HEK293 (cell line): ENCODE measurements around the gene ZFC3H1.

Experiments
- HOXA7 ChIP-seq: sonication (generic); formaldehyde crosslinking; IDR thresholded peaks from 2 replicates; pipeline ENCODE4 v1.8.1; 2022; ENCODE audit warnings: missing genetic modification reagents, borderline replicate concordance
- IKZF3 ChIP-seq: fragments of 450-650 bp; IDR thresholded peaks from 2 replicates; pipeline ENCODE4 v1.5.0; 2018; ENCODE audit warnings: missing biosample characterization, mild to moderate bottlenecking, missing genetic modification characterization, moderate library complexity
- KLF7 ChIP-seq: fragments of 450-650 bp; formaldehyde crosslinking; IDR thresholded peaks from 2 replicates; pipeline ENCODE4 v1.5.1; 2016; ENCODE audit warnings: missing biosample characterization, missing genetic modification characterization, borderline replicate concordance
- REPIN1 ChIP-seq: fragments of 450-650 bp; formaldehyde crosslinking; IDR thresholded peaks from 2 replicates; pipeline ENCODE4 v1.5.1; 2017; ENCODE audit warnings: missing biosample characterization, missing genetic modification characterization, low read depth
- SCRT1 ChIP-seq: fragments of 450-650 bp; formaldehyde crosslinking; IDR thresholded peaks from 2 replicates; pipeline ENCODE4 v1.5.1; 2016; ENCODE audit warnings: missing biosample characterization, missing genetic modification characterization, borderline replicate concordance
- SETDB1 ChIP-seq: IDR thresholded peaks from one replicate; pipeline ENCODE4 v1.6.1; 2017; ENCODE audit warnings: mild to moderate bottlenecking, low read length, moderate library complexity, mixed read lengths; ENCODE audit not compliant: insufficient read length
- ZIC2 ChIP-seq: fragments of 450-650 bp; formaldehyde crosslinking; IDR thresholded peaks from 2 replicates; pipeline ENCODE4 v1.5.1; 2016; ENCODE audit warnings: missing biosample characterization, missing genetic modification characterization
- ZNF133 ChIP-seq: fragments of 450-650 bp; formaldehyde crosslinking; IDR thresholded peaks from 2 replicates; pipeline ENCODE4 v1.5.1; 2016; ENCODE audit warnings: missing biosample characterization, missing genetic modification characterization
- ZNF138 ChIP-seq: fragments of 450-650 bp; formaldehyde crosslinking; IDR thresholded peaks from 2 replicates; pipeline ENCODE4 v1.5.1; 2016; ENCODE audit warnings: missing biosample characterization, missing genetic modification characterization, borderline replicate concordance
- ZNF140 ChIP-seq: fragments of 450-650 bp; formaldehyde crosslinking; IDR thresholded peaks from 2 replicates; pipeline ENCODE4 v1.5.1; 2016; ENCODE audit warnings: missing biosample characterization, missing genetic modification characterization
- ZNF211 ChIP-seq: fragments of 450-650 bp; formaldehyde crosslinking; IDR thresholded peaks from 2 replicates; pipeline ENCODE4 v1.5.1; 2016; ENCODE audit warnings: low read depth, missing biosample characterization, missing genetic modification characterization
- ZNF239 ChIP-seq: fragments of 450-650 bp; formaldehyde crosslinking; IDR thresholded peaks from 2 replicates; pipeline ENCODE4 v1.5.1; 2016; ENCODE audit warnings: missing biosample characterization, missing genetic modification characterization
- ZNF266 ChIP-seq: fragments of 450-650 bp; formaldehyde crosslinking; IDR thresholded peaks from 2 replicates; pipeline ENCODE4 v1.5.1; 2016; ENCODE audit warnings: missing biosample characterization, missing genetic modification characterization, low read depth
- ZNF311 ChIP-seq: fragments of 450-650 bp; formaldehyde crosslinking; IDR thresholded peaks from 2 replicates; pipeline ENCODE4 v1.5.1; 2017; ENCODE audit warnings: missing biosample characterization, missing genetic modification characterization, borderline replicate concordance
- ZNF707 ChIP-seq: fragments of 450-650 bp; formaldehyde crosslinking; IDR thresholded peaks from 2 replicates; pipeline ENCODE4 v1.5.1; 2016; ENCODE audit warnings: missing biosample characterization, missing genetic modification characterization
- ZNF843 ChIP-seq: fragments of 450-650 bp; formaldehyde crosslinking; IDR thresholded peaks from 2 replicates; pipeline ENCODE4 v1.5.1; 2016; ENCODE audit warnings: missing biosample characterization, missing genetic modification characterization
- ZSCAN30 ChIP-seq: fragments of 450-650 bp; IDR thresholded peaks from 2 replicates; pipeline ENCODE4 v1.5.1; 2018; ENCODE audit warnings: missing biosample characterization, mild to moderate bottlenecking, missing genetic modification characterization, moderate library complexity
- ZXDB ChIP-seq: fragments of 450-650 bp; formaldehyde crosslinking; IDR thresholded peaks from 2 replicates; pipeline ENCODE4 v1.5.1; 2016; ENCODE audit warnings: missing biosample characterization, missing genetic modification characterization
- TF ChIP-seq, protein P1 (sequence below): fragments of 450-650 bp; formaldehyde crosslinking; conservative IDR thresholded peaks from 2 replicates; pipeline ENCODE4 v1.5.1; 2016; ENCODE audit warnings: low read depth, missing biosample characterization, missing genetic modification characterization
- TF ChIP-seq, protein P2 (sequence below): fragments of 450-650 bp; formaldehyde crosslinking; IDR thresholded peaks from 2 replicates; pipeline ENCODE4 v1.5.1; 2017; ENCODE audit warnings: missing biosample characterization, missing genetic modification characterization
- TF ChIP-seq, protein P3 (sequence below): fragments of 450-650 bp; formaldehyde crosslinking; IDR thresholded peaks from 2 replicates; pipeline ENCODE4; 2016; ENCODE audit warnings: missing biosample characterization, missing genetic modification characterization
- TF ChIP-seq, protein P4 (sequence below): fragments of 450-650 bp; formaldehyde crosslinking; IDR thresholded peaks from 2 replicates; pipeline ENCODE4 v1.5.1; 2016; ENCODE audit warnings: missing biosample characterization, missing genetic modification characterization
- TF ChIP-seq, protein P5 (sequence below): fragments of 450-650 bp; IDR thresholded peaks from 2 replicates; pipeline ENCODE4 v1.5.1; 2018; ENCODE audit warnings: missing biosample characterization, missing genetic modification characterization
- TF ChIP-seq, protein P6 (sequence below): fragments of 450-650 bp; formaldehyde crosslinking; IDR thresholded peaks from 2 replicates; pipeline ENCODE4 v1.5.1; 2016; ENCODE audit warnings: missing biosample characterization, missing genetic modification characterization

Gene ZFC3H1

DNA sequence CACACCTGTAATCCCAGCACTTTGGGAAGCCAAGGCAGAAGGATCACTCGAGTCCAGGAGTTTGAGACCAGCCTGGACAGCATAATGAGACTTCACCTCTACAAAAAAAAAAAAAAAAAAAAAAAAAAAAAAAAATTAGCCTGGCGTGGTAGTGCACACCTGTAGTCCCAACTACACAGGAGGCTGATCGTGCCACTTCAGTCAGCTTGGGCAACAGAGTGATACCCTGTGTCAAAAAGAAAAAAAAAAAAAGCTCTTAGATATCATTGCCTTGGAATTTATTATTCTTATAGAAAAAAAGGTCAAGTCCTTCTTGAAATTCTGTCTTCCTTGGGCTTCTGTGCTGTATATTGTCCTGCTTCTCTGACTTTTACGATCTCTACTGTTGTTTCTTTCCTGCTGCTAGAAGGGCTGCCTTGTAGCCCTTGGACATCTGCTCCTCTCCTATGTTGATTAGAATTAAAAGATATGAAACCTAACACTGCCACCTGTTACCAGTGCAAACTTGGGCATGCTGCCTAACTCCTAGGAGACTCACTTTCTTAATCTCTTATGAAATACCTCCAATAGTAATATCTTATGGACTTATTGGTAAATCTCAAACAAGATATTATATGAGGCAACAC is 28.0 kb upstream of the ZFC3H1 start (continued):
- TF ChIP-seq, protein P1, sequence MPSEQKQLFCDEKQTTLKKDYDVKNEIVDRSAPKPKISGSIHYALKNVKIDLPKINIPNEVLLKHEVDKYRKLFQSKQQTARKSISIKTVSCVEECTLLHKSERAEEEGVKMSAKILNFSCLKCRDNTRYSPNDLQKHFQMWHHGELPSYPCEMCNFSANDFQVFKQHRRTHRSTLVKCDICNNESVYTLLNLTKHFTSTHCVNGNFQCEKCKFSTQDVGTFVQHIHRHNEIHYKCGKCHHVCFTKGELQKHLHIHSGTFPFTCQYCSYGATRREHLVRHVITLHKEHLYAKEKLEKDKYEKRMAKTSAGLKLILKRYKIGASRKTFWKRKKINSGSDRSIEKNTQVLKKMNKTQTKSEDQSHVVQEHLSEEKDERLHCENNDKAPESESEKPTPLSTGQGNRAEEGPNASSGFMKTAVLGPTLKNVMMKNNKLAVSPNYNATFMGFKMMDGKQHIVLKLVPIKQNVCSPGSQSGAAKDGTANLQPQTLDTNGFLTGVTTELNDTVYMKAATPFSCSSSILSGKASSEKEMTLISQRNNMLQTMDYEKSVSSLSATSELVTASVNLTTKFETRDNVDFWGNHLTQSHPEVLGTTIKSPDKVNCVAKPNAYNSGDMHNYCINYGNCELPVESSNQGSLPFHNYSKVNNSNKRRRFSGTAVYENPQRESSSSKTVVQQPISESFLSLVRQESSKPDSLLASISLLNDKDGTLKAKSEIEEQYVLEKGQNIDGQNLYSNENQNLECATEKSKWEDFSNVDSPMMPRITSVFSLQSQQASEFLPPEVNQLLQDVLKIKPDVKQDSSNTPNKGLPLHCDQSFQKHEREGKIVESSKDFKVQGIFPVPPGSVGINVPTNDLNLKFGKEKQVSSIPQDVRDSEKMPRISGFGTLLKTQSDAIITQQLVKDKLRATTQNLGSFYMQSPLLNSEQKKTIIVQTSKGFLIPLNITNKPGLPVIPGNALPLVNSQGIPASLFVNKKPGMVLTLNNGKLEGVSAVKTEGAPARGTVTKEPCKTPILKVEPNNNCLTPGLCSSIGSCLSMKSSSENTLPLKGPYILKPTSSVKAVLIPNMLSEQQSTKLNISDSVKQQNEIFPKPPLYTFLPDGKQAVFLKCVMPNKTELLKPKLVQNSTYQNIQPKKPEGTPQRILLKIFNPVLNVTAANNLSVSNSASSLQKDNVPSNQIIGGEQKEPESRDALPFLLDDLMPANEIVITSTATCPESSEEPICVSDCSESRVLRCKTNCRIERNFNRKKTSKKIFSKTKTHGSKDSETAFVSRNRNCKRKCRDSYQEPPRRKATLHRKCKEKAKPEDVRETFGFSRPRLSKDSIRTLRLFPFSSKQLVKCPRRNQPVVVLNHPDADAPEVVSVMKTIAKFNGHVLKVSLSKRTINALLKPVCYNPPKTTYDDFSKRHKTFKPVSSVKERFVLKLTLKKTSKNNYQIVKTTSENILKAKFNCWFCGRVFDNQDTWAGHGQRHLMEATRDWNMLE (tag by site-specific recombination) = no peak
- TF ChIP-seq KLF7 = no peak
- no peak for TF ChIP-seq ZNF140
- TF ChIP-seq ZXDB = peak; percentile 37; the same call in 1 of the 2 replicates
- TF ChIP-seq IKZF3 (tag by site-specific recombination) = 0 out of 2 replicates have a peak, but pooled peaks have one; percentile 9
- no peak for TF ChIP-seq ZNF266 (tag by site-specific recombination)
- TF ChIP-seq, protein P2, sequence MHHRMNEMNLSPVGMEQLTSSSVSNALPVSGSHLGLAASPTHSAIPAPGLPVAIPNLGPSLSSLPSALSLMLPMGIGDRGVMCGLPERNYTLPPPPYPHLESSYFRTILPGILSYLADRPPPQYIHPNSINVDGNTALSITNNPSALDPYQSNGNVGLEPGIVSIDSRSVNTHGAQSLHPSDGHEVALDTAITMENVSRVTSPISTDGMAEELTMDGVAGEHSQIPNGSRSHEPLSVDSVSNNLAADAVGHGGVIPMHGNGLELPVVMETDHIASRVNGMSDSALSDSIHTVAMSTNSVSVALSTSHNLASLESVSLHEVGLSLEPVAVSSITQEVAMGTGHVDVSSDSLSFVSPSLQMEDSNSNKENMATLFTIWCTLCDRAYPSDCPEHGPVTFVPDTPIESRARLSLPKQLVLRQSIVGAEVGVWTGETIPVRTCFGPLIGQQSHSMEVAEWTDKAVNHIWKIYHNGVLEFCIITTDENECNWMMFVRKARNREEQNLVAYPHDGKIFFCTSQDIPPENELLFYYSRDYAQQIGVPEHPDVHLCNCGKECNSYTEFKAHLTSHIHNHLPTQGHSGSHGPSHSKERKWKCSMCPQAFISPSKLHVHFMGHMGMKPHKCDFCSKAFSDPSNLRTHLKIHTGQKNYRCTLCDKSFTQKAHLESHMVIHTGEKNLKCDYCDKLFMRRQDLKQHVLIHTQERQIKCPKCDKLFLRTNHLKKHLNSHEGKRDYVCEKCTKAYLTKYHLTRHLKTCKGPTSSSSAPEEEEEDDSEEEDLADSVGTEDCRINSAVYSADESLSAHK (tag by site-specific recombination) = peak; percentile 47; the same call in 1 of the 2 replicates
- TF ChIP-seq, protein P3, sequence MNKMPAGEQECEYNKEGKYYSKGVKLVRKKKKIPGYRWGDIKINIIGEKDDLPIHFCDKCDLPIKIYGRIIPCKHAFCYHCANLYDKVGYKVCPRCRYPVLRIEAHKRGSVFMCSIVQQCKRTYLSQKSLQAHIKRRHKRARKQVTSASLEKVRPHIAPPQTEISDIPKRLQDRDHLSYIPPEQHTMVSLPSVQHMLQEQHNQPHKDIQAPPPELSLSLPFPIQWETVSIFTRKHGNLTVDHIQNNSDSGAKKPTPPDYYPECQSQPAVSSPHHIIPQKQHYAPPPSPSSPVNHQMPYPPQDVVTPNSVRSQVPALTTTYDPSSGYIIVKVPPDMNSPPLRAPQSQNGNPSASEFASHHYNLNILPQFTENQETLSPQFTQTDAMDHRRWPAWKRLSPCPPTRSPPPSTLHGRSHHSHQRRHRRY (tag by site-specific recombination) = no peak
- peak; percentile 60 for TF ChIP-seq ZIC2 (tag by site-specific recombination)
- no peak for TF ChIP-seq ZSCAN30 (tag by site-specific recombination)
- TF ChIP-seq, protein P4, sequence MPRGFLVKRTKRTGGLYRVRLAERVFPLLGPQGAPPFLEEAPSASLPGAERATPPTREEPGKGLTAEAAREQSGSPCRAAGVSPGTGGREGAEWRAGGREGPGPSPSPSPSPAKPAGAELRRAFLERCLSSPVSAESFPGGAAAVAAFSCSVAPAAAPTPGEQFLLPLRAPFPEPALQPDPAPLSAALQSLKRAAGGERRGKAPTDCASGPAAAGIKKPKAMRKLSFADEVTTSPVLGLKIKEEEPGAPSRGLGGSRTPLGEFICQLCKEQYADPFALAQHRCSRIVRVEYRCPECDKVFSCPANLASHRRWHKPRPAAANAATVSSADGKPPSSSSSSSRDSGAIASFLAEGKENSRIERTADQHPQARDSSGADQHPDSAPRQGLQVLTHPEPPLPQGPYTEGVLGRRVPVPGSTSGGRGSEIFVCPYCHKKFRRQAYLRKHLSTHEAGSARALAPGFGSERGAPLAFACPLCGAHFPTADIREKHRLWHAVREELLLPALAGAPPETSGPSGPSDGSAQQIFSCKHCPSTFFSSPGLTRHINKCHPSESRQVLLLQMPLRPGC = no peak
- TF ChIP-seq, protein P5, sequence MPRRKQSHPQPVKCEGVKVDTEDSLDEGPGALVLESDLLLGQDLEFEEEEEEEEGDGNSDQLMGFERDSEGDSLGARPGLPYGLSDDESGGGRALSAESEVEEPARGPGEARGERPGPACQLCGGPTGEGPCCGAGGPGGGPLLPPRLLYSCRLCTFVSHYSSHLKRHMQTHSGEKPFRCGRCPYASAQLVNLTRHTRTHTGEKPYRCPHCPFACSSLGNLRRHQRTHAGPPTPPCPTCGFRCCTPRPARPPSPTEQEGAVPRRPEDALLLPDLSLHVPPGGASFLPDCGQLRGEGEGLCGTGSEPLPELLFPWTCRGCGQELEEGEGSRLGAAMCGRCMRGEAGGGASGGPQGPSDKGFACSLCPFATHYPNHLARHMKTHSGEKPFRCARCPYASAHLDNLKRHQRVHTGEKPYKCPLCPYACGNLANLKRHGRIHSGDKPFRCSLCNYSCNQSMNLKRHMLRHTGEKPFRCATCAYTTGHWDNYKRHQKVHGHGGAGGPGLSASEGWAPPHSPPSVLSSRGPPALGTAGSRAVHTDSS (tag by site-specific recombination) = no peak
- peak; percentile 97 for TF ChIP-seq SCRT1
- peak; percentile 78 for TF ChIP-seq ZNF843
- no peak for TF ChIP-seq SETDB1
- TF ChIP-seq REPIN1 (tag by site-specific recombination) = no peak
- TF ChIP-seq HOXA7 = no peak
- no peak for TF ChIP-seq ZNF311 (tag by site-specific recombination)
- TF ChIP-seq ZNF211 (tag by site-specific recombination) = no peak
- TF ChIP-seq ZNF133 (tag by site-specific recombination) = no peak
- TF ChIP-seq, protein P6, sequence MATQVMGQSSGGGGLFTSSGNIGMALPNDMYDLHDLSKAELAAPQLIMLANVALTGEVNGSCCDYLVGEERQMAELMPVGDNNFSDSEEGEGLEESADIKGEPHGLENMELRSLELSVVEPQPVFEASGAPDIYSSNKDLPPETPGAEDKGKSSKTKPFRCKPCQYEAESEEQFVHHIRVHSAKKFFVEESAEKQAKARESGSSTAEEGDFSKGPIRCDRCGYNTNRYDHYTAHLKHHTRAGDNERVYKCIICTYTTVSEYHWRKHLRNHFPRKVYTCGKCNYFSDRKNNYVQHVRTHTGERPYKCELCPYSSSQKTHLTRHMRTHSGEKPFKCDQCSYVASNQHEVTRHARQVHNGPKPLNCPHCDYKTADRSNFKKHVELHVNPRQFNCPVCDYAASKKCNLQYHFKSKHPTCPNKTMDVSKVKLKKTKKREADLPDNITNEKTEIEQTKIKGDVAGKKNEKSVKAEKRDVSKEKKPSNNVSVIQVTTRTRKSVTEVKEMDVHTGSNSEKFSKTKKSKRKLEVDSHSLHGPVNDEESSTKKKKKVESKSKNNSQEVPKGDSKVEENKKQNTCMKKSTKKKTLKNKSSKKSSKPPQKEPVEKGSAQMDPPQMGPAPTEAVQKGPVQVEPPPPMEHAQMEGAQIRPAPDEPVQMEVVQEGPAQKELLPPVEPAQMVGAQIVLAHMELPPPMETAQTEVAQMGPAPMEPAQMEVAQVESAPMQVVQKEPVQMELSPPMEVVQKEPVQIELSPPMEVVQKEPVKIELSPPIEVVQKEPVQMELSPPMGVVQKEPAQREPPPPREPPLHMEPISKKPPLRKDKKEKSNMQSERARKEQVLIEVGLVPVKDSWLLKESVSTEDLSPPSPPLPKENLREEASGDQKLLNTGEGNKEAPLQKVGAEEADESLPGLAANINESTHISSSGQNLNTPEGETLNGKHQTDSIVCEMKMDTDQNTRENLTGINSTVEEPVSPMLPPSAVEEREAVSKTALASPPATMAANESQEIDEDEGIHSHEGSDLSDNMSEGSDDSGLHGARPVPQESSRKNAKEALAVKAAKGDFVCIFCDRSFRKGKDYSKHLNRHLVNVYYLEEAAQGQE = no peak
- TF ChIP-seq ZNF707 (tag by site-specific recombination) = no peak
- TF ChIP-seq ZNF138 (tag by site-specific recombination) = no peak
- no peak for TF ChIP-seq ZNF239 (tag by site-specific recombination)
